HuH-7.5 (cell line): ENCODE data around the gene DENND1A.

Experiments
- DNase-seq: peaks from one replicate; pipeline ENCODE4 v3.0.0; 2011; ENCODE audit warnings: low spot score

DENND1A gene

DNA sequence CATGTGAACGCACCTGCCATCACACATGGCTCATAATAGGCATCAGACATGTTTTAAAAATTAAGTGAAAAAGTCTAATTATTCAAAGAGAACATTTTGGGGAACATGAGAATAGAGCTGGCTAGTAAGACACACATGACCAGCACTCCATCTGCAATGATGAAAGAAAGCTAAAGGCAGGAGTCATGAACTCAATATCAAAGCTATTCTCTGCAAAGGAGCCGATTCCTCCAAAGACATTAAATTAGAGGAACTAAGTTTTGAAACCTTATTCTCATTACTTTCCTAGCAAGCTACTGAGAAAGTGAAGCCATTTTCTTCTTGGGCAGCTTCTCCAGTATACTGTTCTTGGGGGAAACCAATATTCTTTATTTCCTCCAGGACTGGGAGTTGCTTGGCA is 401.9 kb downstream of the DENND1A start:
- DNase-seq, result no peak

DNA sequence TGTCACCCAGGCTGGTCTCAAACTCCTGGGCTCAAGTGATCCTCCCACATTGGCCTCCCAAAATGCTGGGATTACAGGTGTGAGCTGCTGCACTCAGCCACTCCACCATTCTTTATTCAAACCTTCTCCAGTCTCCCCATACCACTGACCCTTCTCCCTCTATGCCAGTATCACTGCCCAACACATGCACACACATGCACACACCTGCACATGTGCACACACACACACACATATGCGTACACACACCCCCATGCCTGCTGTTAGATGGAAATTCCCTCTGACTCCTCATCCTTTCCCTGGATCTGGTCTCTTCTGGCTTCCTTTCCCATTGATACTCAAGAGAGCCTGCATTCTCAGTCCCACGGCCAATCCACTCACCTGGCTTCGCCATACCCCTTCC is 404.0 kb downstream of the DENND1A start:
- no peak for DNase-seq

GRCh38 chr9:123525424-123525823 is 404.5 kb downstream of the DENND1A start:
- DNase-seq, result no peak

- DNase-seq, result no peak
Measured at GRCh38 chr9:123524866-123525265, 405.1 kb downstream of the DENND1A start.

GRCh38 chr9:123523845-123524244 is 406.1 kb downstream of the DENND1A start:
- DNase-seq, result no peak

DNA sequence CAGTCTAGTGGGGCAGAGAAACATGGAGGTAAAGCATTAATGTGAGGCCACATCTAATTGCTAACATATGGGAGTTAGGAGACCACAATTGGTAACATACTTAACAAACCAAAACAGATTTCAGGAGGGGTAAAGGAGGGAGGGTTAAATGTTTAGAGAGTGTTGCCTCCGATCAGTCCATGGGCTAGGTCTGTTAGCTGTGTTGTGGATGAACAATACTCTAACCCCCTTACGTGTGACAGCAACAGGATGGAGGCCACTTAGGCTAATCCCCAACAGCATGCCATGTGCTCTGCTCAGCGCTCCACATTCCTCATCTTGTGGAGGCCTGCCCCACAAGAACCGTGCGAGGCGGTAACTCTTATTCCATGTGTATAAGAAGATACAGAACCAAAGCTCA is 406.9 kb downstream of the DENND1A start:
- DNase-seq, result no peak

GRCh38 chr9:123522251-123522650 is 407.7 kb downstream of the DENND1A start:
- DNase-seq, result no peak

DNA sequence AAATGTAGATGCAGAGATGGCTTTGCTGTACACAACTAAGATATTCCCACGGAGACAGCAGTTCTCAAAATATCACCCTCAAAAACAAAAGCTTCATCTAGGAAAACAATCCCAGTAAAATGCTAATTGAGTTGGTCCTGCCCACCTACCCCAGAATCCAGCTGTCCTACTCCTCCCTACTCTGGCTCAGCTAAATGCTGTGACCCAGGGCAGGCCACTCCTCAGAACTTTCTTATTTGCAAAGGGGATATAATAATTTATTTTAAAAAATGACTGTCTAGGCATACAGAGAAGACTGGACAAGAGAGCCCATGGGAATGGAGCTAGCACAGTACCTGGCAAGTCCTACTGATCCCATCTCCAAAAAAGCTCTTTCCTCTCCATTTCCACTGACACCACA is 411.6 kb downstream of the DENND1A start:
- DNase-seq, result no peak

- DNase-seq, result no peak
Measured at GRCh38 chr9:123517512-123517911, 412.4 kb downstream of the DENND1A start.

GRCh38 chr9:123514766-123515165 is 415.2 kb downstream of the DENND1A start:
- no peak for DNase-seq

DNA sequence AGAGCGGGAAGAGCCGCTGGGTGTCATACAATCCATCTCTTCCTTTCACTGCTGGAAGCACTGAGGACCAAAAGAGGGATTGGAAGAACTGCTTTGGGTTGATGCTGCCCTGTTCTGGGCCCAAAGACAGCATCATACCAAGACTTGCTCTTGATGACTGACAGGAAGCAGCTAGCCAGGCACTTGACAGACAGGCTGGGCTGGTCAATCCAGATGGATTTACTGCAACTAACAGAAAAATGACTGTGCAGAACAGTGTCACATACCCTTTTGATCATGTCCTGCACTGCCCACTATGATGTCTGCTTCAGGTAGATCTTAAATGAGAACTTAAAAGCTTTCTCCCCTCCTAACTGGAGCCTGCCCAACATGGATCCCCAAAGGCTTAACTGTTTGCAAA is 416.4 kb downstream of the DENND1A start:
- no peak for DNase-seq

GRCh38 chr9:123511326-123512277 is 418.3 kb downstream of the DENND1A start:
- DNase-seq, result no peak

- no peak for DNase-seq
Measured at GRCh38 chr9:123509646-123510045, 420.3 kb downstream of the DENND1A start.

GRCh38 chr9:123508048-123508447 is 421.9 kb downstream of the DENND1A start:
- no peak for DNase-seq

GRCh38 chr9:123505496-123505895 is 424.4 kb downstream of the DENND1A start:
- no peak for DNase-seq

- no peak for DNase-seq
Measured at GRCh38 chr9:123500336-123500735, 429.6 kb downstream of the DENND1A start.

- no peak for DNase-seq
Measured at GRCh38 chr9:123497830-123498229, 432.1 kb downstream of the DENND1A start.

DNA sequence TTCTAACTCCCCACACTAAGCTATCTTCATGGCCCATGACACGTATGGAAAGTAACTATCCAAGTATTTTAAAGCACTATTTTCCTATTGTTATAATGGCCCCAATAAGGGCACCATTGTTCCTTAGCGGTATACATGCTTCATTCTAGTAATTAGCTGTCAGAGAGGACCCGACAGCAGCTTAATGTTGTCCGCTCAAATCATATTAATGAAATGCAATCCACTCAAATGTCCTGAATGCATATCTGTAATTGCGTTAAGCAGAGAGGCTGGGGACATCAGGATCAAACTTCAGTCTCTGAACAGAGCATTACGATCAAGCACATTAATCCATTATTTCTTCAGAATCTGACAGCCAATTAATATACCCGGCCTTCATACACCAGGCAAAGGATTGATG is 434.2 kb downstream of the DENND1A start:
- no peak for DNase-seq

DNA sequence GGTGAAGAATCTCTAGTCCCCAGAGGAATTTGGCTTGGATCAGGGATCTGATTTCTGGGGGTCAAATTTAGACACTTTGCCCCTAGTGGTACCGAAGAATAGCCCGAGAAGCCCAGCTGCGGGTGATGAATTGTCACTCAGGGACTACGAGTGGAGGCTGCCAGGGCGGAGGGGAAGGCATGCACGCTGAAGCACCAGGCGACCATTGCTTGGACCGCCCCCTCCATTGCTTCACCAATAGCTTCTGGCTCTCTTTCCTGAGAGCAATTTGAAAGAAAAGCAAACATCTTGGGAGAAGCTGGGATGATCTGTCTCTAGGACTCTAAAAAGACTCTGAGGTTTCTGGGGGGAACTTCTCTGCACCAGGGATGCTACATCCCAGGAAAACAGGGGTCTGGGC is 436.3 kb downstream of the DENND1A start:
- no peak for DNase-seq

- no peak for DNase-seq
Measured at GRCh38 chr9:123490688-123491087, 439.2 kb downstream of the DENND1A start.

DNA sequence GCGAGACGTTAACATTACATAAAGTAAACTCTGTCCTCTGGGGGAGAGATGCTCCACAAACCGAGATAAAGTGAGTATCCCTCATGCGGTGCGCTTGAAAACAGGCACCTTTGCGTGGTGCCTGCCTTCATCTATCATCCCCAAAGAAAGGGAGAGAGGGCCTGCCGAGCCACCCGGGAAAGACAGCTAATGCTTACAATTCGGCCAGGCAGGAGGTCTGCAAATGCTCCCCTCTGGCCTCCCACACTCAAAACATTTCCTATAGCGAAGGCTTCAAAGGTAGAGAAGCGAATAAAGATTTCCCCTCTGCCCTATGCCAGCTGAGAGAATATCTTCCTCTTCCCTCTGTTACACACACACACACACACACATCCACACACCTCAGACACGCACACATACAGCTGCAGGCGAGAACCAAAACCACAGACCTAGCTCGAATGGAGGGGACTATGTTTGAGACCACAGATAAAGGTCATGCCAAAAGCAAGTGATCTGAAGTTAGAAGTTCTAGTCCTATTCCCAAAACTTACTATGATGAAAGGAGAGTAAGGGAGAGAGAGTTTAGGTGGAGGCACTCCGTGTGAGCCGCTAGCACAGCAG is 441.1 kb downstream of the DENND1A start:
- no peak for DNase-seq

- DNase-seq, result no peak
Measured at GRCh38 chr9:123487944-123488548, 441.9 kb downstream of the DENND1A start.

DNA sequence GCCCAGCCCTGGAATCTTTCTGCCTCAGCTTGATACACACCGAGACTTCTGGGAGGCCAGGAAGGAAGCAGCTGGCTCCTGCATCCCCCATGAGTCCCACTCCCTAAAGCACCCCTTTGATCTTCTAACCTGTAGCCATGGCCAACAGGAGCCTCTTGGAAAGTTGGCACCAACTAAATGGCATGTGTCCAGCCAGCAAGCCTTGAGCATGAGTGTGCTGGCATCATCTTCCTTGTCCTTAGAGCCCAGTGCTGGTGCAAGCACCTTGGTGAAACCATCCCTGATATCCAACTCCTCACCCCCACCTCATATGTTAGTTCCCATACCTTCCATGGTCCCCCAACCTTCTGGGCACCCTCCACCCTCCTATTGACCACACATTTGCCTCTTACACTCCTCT is 443.5 kb downstream of the DENND1A start:
- no peak for DNase-seq
